Karpas-422 (cell line): ENCODE measurements around the gene MUTYH. TPM values are rescaled to one million over a fixed set of nuclear protein-coding genes. Genes with fewer than 3 reads are reported as not detected.

ENCODE experiments used
- DNase-seq: peaks from one replicate; pipeline ENCODE4 v3.0.0-alpha.2; 2015
- H2AFZ ChIP-seq: fragments of 200-600 bp; sonication (generic); 2 replicates; pipeline ENCODE4 v1.6.1; 2014; ENCODE audit warnings: antibody characterized with exemption, low read length, mixed read lengths
- H3K27ac ChIP-seq: fragments of 200-600 bp; sonication (generic); 2 replicates; pipeline ENCODE4 v1.5.1; 2014; ENCODE audit warnings: mild to moderate bottlenecking, low read length, moderate library complexity
- H3K27me3 ChIP-seq: fragments of 200-600 bp; sonication (generic); 2 replicates; pipeline ENCODE4 v1.6.1; 2014; ENCODE audit warnings: low read length, mixed read lengths
- H3K36me3 ChIP-seq: fragments of 200-600 bp; sonication (generic); 2 replicates; pipeline ENCODE4 v1.6.1; 2014; ENCODE audit warnings: low read length, mixed read lengths; ENCODE audit not compliant: insufficient read depth
- H3K4me1 ChIP-seq: fragments of 200-600 bp; sonication (generic); 2 replicates; pipeline ENCODE4 v1.6.1; 2014; ENCODE audit warnings: mild to moderate bottlenecking, low read length, mixed read lengths
- H3K4me2 ChIP-seq: fragments of 200-600 bp; sonication (generic); 2 replicates; pipeline ENCODE4 v1.6.1; 2014; ENCODE audit warnings: low read length, low read depth, mild to moderate bottlenecking; ENCODE audit not compliant: poor library complexity, severe bottlenecking
- H3K4me3 ChIP-seq: fragments of 200-600 bp; sonication (generic); 2 replicates; pipeline ENCODE4 v1.5.1; 2014; ENCODE audit warnings: mild to moderate bottlenecking, antibody characterized with exemption, low read length, mixed read lengths
- H3K79me2 ChIP-seq: fragments of 200-600 bp; sonication (generic); 2 replicates; pipeline ENCODE4 v1.6.1; 2014; ENCODE audit warnings: mild to moderate bottlenecking, low read length, mixed read lengths
- H3K9ac ChIP-seq: fragments of 200-600 bp; sonication (generic); 2 replicates; pipeline ENCODE4 v1.6.0; 2014; ENCODE audit warnings: low read length
- H3K9me2 ChIP-seq: fragments of 200-600 bp; sonication (generic), shearing (Covaris generic); replicated peaks from 2 replicates; pipeline ENCODE4 v1.6.0; 2014; ENCODE audit warnings: mild to moderate bottlenecking, low read length, moderate library complexity; ENCODE audit not compliant: insufficient read depth
- H3K9me3 ChIP-seq: fragments of 300-700, 200-600 bp; sonication (generic); 2 replicates; pipeline ENCODE4 v1.6.1; 2014; ENCODE audit warnings: low read length, mixed read lengths
- H4K20me1 ChIP-seq: fragments of 200-600 bp; sonication (generic); 2 replicates; pipeline ENCODE4 v1.6.1; 2014; ENCODE audit warnings: mild to moderate bottlenecking, antibody characterized with exemption, low read length, low read depth; ENCODE audit not compliant: insufficient read depth
- total RNA-seq: library from RNA; depleted of rRNA; stranded (reverse); fragments of >200 nt; shearing (Covaris generic); gene quantifications from 2 replicates; pipeline ENCODE4 v1.2.3, GENCODE V29; 2014; ENCODE audit warnings: low replicate concordance

The MUTYH gene
- total RNA-seq, 1 experiment from 2014 or later: 53.9 TPM

DNA sequence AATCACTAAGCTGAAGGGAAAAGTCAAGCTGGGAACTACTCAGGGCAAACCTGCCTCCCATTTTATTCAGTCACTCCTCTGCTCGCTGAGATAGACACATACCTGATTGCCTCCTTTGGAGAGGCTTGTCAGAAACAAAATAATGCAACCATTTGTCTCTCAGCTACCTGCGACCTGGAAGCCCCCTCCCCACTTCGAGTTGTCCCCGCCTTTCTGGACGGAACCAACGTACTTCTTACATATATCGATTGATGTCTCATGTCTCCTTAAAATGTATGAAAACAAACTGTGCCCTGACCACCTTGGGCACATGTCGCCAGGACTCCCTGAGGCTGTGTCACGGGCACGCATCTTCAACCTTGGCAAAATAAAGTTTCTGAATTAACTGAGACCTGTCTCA, 35.0 kb downstream of the MUTYH start:
- Histone ChIP-seq H3K4me3 (no peak overlapping the region; the same call in 1 of the 2 replicates), H2AFZ (no peak overlapping the region), H3K79me2 (no peaks in the 10 kb centered on the region), H3K9me3 (no peaks in the 10 kb centered on the region), H3K36me3 (no peaks in the 10 kb centered on the region), H3K9ac (peak overlapping the region; percentile 82; the same call in 1 of the 2 replicates), H3K27me3 (no peaks in the 10 kb centered on the region), H3K9me2 (no peaks in the 10 kb centered on the region), H3K4me1 (peaks cover 31% of the 10 kb centered on the region), H4K20me1 (no peaks in the 10 kb centered on the region), H3K4me2 (peak overlapping the region; percentile 84), H3K27ac (no peak overlapping the region)
- DNase-seq: no peak

DNA sequence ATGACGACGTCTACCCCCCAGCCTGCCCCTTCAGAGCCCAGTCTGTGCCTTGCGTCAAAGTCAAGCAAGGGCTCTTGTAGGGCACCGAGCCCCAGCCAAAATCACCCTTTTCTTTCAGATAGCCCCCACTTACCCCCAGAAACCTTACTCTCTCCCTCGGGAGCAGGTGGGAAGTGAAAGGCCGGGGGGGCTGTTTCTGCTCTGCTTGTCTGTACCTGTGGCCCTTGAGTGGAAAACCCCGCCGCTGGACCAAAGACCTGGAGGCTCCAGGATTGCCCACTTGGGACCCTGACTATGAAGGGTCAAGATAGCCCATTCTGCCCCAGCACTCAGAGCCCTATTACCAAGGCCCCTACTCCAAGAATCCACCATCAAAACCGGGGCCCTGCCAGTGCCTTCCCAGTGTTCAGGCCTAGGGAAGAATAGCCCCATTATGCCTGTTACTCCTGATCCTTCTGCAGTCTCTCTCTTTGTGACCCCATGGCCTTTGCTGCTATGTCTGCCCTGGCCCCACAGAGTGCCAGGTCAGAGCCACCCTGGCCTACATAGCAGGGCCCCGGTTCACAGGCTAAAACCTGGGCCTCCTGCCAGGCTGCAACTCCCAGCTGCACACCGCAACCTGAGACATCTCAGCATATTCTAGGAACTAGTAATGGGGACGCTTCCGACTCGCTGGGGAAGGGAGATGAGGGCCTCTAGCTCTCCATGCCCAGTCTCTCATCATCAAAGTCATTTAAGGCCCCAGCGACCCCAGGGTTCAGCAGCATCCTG, 35.7 kb downstream of the MUTYH start:
- peak overlapping the region; percentile 81 for H3K4me3 ChIP-seq
- H3K9me3 ChIP-seq: no peaks in the 10 kb centered on the region
- peak; percentile 67 for DNase-seq
- no peaks in the 10 kb centered on the region for H4K20me1 ChIP-seq
- no peaks in the 10 kb centered on the region for H3K27me3 ChIP-seq
- no peaks in the 10 kb centered on the region for H3K9me2 ChIP-seq
- peak overlapping the region; percentile 66 for H3K27ac ChIP-seq
- H2AFZ ChIP-seq: peak overlapping the region; percentile 75
- no peaks in the 10 kb centered on the region for H3K36me3 ChIP-seq
- peak overlapping the region; percentile 82 for H3K9ac ChIP-seq
- H3K4me1 ChIP-seq: peaks cover 31% of the 10 kb centered on the region
- H3K79me2 ChIP-seq: no peaks in the 10 kb centered on the region
- H3K4me2 ChIP-seq: peak overlapping the region; percentile 84

DNA sequence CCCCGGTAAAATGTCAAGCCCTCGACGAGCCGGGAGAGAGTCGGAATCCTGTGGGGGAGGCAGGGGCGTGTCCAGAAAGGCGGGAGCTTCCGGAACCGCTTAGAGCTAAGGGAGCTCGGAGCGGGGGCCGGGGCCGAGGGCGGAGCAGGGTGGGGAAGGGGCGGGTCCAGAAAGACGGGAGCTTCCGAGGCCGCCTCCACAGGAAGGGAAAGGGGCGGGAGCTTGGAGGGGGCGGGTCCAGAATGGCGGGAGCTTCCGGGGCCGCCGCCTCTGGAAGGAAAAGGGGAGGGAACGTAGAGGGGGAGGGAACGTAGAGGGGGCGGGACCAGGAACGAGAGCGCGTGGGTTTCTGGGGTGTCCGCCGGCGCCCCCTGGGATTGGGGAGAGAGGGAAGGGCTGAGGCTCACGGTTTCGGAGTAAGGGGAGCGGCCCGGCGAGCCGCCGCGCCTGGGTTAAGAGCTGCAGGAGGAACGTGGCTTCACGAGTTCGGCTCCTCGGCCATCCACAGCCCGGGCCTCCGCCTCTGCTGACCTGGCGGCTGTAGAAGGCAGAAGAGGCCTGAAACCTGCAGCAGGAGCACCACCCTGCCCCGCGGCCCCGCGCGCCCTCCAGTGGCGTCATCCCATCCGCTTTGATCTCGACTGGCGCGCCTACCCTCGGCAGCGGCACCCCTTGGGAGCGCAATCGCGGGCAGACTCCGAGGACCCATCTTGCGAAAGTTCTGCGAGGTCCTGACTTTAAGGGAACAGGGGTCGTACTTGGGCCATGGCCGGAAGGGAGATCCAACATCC, 36.5 kb downstream of the MUTYH start:
- H3K4me2 ChIP-seq: peak overlapping the region; percentile 92
- peak overlapping the region; percentile 66 for H3K27ac ChIP-seq
- no peaks in the 10 kb centered on the region for H3K9me3 ChIP-seq
- H3K4me3 ChIP-seq: peak overlapping the region; percentile 82
- peaks cover 31% of the 10 kb centered on the region for H3K4me1 ChIP-seq
- H3K36me3 ChIP-seq: no peaks in the 10 kb centered on the region
- no peaks in the 10 kb centered on the region for H4K20me1 ChIP-seq
- H2AFZ ChIP-seq: peak overlapping the region; percentile 75
- H3K27me3 ChIP-seq: no peaks in the 10 kb centered on the region
- H3K79me2 ChIP-seq: no peaks in the 10 kb centered on the region
- H3K9me2 ChIP-seq: no peaks in the 10 kb centered on the region
- peak; percentile 99 for DNase-seq
- H3K9ac ChIP-seq: peak overlapping the region; percentile 82

DNA sequence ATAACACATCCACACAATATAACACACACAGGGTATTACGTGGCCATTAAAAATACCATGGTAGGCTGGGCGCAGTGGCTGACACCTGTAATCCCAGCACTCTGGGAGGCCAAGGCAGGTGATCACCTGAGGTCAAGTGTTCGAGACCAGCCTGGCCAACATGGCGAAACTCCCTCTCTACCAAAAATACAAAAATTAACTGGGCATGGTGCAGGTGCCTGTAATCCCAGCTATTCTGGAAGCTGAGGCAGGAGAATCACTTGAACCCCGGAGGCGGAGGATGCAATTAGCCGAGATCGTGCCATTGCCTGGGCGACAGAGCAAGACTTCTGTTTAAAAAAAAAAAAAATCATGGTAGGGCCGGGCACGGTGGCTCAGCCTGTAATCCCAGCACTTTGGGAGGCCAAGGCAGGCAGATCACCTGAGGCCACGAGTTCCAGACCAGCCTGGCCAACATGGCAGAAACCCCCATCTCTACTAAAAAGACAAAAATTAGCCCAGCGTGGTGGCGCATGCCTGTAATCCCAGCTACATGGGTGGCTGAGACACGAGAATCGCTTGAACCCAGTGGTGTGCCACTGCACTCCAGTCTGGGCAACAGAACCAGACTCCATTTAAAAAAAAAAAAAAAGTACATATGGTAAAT, 37.6 kb downstream of the MUTYH start:
- Histone ChIP-seq H3K79me2 (no peaks in the 10 kb centered on the region), H3K4me3 (peak overlapping the region; percentile 82), H3K4me1 (peaks cover 31% of the 10 kb centered on the region), H2AFZ (no peak overlapping the region), H3K36me3 (no peaks in the 10 kb centered on the region), H3K27ac (no peak overlapping the region), H3K27me3 (no peaks in the 10 kb centered on the region), H3K9me3 (no peaks in the 10 kb centered on the region), H4K20me1 (no peaks in the 10 kb centered on the region), H3K9ac (peak overlapping the region; percentile 81), H3K9me2 (no peaks in the 10 kb centered on the region), H3K4me2 (peak overlapping the region; percentile 92)
- no peak for DNase-seq

DNA sequence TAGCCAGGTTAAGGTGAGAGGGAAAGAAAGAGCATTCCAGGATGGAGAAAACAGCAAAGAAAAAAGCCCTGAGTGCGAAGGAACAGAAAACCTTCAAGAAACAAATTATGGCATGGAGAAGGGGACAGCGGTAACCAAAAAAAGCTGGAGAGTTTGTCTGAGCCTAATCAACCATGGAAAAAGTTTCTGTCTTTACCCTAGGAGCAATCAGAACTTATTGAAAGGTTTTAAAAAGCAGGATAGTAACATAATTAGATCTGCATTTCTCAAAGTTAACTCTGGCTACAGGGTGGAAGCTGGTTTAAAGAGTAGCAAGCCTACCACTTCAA, 39.6 kb downstream of the MUTYH start:
- H3K79me2 ChIP-seq: no peaks in the 10 kb centered on the region
- no peaks in the 10 kb centered on the region for H3K36me3 ChIP-seq
- no peaks in the 10 kb centered on the region for H3K9me2 ChIP-seq
- no peak overlapping the region for H3K4me3 ChIP-seq
- H3K4me2 ChIP-seq: no peak overlapping the region
- H3K27ac ChIP-seq: no peak overlapping the region
- no peak overlapping the region for H2AFZ ChIP-seq
- H3K27me3 ChIP-seq: no peaks in the 10 kb centered on the region
- no peaks in the 10 kb centered on the region for H4K20me1 ChIP-seq
- H3K4me1 ChIP-seq: peaks cover 23% of the 10 kb centered on the region
- H3K9ac ChIP-seq: no peak overlapping the region
- H3K9me3 ChIP-seq: no peaks in the 10 kb centered on the region
- no peak for DNase-seq

DNA sequence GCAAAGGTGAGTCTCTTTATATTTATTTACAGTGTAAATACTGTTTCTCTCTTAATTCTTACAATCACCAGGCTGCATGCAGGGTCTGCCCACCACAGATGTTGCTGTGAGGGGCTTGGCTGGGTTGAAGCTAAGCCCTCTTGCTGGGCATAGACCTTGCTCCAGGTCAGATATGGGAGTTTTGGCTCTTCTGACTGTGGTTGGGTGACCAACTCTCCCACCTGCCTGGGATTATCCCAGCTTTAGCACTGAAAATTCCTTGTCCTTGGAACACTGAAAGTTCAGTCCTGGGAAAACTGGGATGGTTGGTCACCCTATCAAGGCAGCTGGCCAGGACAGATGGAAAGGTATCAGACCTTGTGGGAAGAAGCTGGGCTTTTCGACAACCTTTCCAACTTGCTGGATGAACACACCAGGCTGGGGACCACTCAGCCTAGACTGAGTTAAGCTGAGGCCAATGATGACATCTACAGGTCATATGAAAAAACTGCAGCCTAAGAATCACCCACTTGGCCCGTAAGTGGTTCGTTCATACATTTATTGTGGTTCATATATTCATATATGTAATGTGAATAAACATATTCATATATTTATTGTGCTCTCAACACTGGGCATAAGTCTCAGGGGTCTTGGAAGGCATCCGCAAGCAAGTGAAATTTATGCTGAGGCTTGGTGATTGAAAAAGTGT, 40.1 kb downstream of the MUTYH start:
- Histone ChIP-seq H4K20me1 (no peaks in the 10 kb centered on the region), H3K27ac (no peak overlapping the region), H3K36me3 (no peaks in the 10 kb centered on the region), H2AFZ (no peak overlapping the region), H3K4me3 (no peak overlapping the region), H3K79me2 (no peaks in the 10 kb centered on the region), H3K9ac (no peak overlapping the region), H3K9me2 (no peaks in the 10 kb centered on the region), H3K9me3 (no peaks in the 10 kb centered on the region), H3K4me2 (no peak overlapping the region), H3K27me3 (no peaks in the 10 kb centered on the region), H3K4me1 (peaks cover 22% of the 10 kb centered on the region)
- peak; percentile 89 for DNase-seq

DNA sequence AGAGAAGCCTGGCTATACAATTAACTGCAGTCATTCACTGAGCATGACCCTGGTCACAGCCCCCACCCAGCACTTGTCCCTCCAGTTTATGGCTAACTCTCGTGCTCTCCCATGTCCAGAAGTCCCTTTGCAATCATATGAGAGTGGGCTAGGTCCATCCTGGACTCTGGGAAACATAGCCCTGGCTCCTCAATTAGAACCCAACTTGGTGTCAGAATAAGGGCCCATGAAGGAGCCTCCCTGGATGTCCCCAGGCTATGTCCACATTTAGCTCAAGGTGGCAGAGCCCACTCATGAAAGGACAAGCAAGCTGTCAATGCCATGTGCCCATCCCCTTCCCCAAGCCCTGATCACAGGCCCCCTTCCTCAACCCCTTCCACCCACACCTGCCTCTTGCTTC, 40.9 kb downstream of the MUTYH start:
- Histone ChIP-seq H4K20me1 (no peaks in the 10 kb centered on the region), H3K4me3 (no peak overlapping the region), H3K36me3 (no peaks in the 10 kb centered on the region), H3K27ac (no peak overlapping the region), H3K79me2 (no peaks in the 10 kb centered on the region), H3K9me2 (no peaks in the 10 kb centered on the region), H3K9ac (no peak overlapping the region), H3K4me1 (peaks cover 13% of the 10 kb centered on the region), H2AFZ (no peak overlapping the region), H3K4me2 (no peak overlapping the region), H3K27me3 (no peaks in the 10 kb centered on the region), H3K9me3 (no peaks in the 10 kb centered on the region)
- DNase-seq: no peak
